CD8-positive, alpha-beta memory T cell (primary cell): ENCODE data around the gene ARHGAP42. TPM values are rescaled to one million over a fixed set of nuclear protein-coding genes. Genes with fewer than 3 reads are reported as not detected.

ENCODE experiments used
- CTCF ChIA-PET: fragments of 350-600 bp; sonication (Branson Sonifier 250); formaldehyde crosslinking; loops from one replicate; lab custom pipeline; 2021; ENCODE audit warnings: antibody characterized with exemption; lab: Charles Lee
- POLR2A ChIA-PET: fragments of 350-600 bp; sonication (Branson Sonifier 250); formaldehyde crosslinking; loops from one replicate; lab custom pipeline; 2021; ENCODE audit warnings: antibody characterized with exemption; lab: Charles Lee
- DNase-seq, 5 donors: peaks; one replicate each; pipeline versions ENCODE4 v3.0.0 to v3.0.0-alpha.2; 2020 to 2022; ENCODE audit warnings: mixed read lengths in 1 of 5
- H3K27ac ChIP-seq: one replicate; pipeline ENCODE4 v1.7.0; 2013; ENCODE audit warnings: low read depth, mild to moderate bottlenecking, low read length, moderate library complexity
- H3K27me3 ChIP-seq: 2 replicates; pipeline ENCODE4 v1.7.0; 2013; ENCODE audit warnings: low read length, mild to moderate bottlenecking; ENCODE audit not compliant: insufficient read depth, poor library complexity, severe bottlenecking
- H3K36me3 ChIP-seq: 2 replicates; pipeline ENCODE4 v1.7.0; 2013; ENCODE audit warnings: mild to moderate bottlenecking, low read length, moderate library complexity; ENCODE audit not compliant: insufficient read depth
- H3K4me1 ChIP-seq: 2 replicates; pipeline ENCODE4 v1.7.0; 2013; ENCODE audit warnings: mild to moderate bottlenecking, low read length, moderate library complexity; ENCODE audit not compliant: insufficient read depth
- H3K4me3 ChIP-seq: 2 replicates; pipeline ENCODE4 v1.7.0; 2013; ENCODE audit warnings: mild to moderate bottlenecking, low read length
- H3K9me3 ChIP-seq: 2 replicates; pipeline ENCODE4 v1.7.0; 2013; ENCODE audit warnings: mild to moderate bottlenecking, low read length
- H3K27ac Mint-ChIP-seq, 8 donors: one replicate each; pipeline ENCODE4 v1.8.0; 2020 to 2021; ENCODE audit warnings: mixed read lengths in 8 of 8, mild to moderate bottlenecking in 6 of 8, inconsistent platforms in 3 of 8, moderate library complexity in 3 of 8
- H3K27me3 Mint-ChIP-seq, 2 donors: one replicate each; pipeline ENCODE4 v1.8.0; 2020 to 2021; ENCODE audit warnings: mixed read lengths in 2 of 2, mild to moderate bottlenecking in 1 of 2, moderate library complexity in 1 of 2
- H3K36me3 Mint-ChIP-seq, 3 donors: one replicate each; pipeline ENCODE4 v1.8.0; 2020 to 2021; ENCODE audit warnings: mixed read lengths in 3 of 3, inconsistent platforms in 1 of 3, mild to moderate bottlenecking in 1 of 3
- H3K4me1 Mint-ChIP-seq, 3 donors: one replicate each; pipeline ENCODE4 v1.8.0; 2020 to 2021; ENCODE audit warnings: mixed read lengths in 3 of 3, inconsistent platforms in 1 of 3, mild to moderate bottlenecking in 1 of 3
- H3K4me3 Mint-ChIP-seq, 7 donors: one replicate each; pipeline ENCODE4 v1.8.0; 2020 to 2021; ENCODE audit warnings: mixed read lengths in 7 of 7, mild to moderate bottlenecking in 6 of 7, moderate library complexity in 4 of 7, inconsistent platforms in 2 of 7
- H3K9me3 Mint-ChIP-seq, 5 donors: one replicate each; pipeline ENCODE4 v1.8.0; 2020 to 2022; ENCODE audit warnings: mixed read lengths in 5 of 5, mild to moderate bottlenecking in 3 of 5, moderate library complexity in 2 of 5, inconsistent platforms in 1 of 5
- polyA plus RNA-seq: library from polyadenylated mRNA; unstranded; fragments of 300-500 nt; fragmentation: Illumina TruSeq; gene quantifications from one replicate; pipeline ENCODE4 v1.2.3, GENCODE V29; 2021
- total RNA-seq, 2 experiments: library from RNA; stranded (reverse); gene quantifications; one replicate each; pipeline ENCODE4 v1.2.3, GENCODE V29; 2021

Gene ARHGAP42
- total and polyA plus RNA-seq, 3 experiments from 2014 or later, result 0.07 to 0.18 (median 0.09) TPM

GRCh38 chr11:100716838-100717237 lies 29.8 kb downstream of the ARHGAP42 start:
- Histone ChIP-seq H3K36me3 (no peaks in the 10 kb centered on the region), H3K4me3 (no peak overlapping the region), H3K9me3 (no peaks in the 10 kb centered on the region), H3K27me3 (no peaks in the 10 kb centered on the region), H3K4me1 (no peaks in the 10 kb centered on the region), H3K27ac (no peak overlapping the region)
- DNase-seq, result no peak
- POLR2A ChIA-PET, result no interaction called here
- CTCF ChIA-PET, result no interaction called here
- Mint-ChIP-seq H3K27me3 (no peaks in the 10 kb centered on the region), H3K4me3 (no peak overlapping the region), H3K9me3 (peaks cover 0 to 5% (median 0%) of the 10 kb centered on the region in 5 donors), H3K4me1 (no peaks in the 10 kb centered on the region), H3K27ac (no peak overlapping the region), H3K36me3 (no peaks in the 10 kb centered on the region)

DNA sequence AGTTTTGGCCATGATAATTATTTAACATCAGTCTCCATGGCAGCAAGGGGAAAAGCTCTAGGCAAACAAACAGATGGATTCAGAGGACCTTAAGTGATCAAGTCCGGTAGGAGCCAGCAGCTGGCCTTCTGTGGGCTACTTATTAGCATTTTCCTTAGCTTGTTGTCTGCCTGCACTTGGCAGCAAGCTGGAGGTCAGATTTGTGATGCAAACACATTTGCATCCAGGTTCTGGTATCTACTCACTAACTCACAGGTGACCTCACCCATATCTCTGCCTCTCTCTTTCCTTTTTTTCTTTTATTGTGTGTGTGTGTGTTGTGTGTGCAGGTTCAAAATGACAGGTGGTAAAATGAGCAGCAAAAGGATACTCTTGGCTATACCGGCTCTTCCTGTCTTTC lies 32.3 kb downstream of the ARHGAP42 start:
- Histone ChIP-seq H3K27ac (no peak overlapping the region), H3K9me3 (no peaks in the 10 kb centered on the region), H3K27me3 (no peaks in the 10 kb centered on the region), H3K4me3 (no peak overlapping the region), H3K4me1 (no peaks in the 10 kb centered on the region), H3K36me3 (no peaks in the 10 kb centered on the region)
- Mint-ChIP-seq H3K27ac (no peak overlapping the region), H3K4me1 (no peaks in the 10 kb centered on the region), H3K27me3 (no peaks in the 10 kb centered on the region), H3K36me3 (no peaks in the 10 kb centered on the region), H3K4me3 (no peak overlapping the region), H3K9me3 (peaks cover 0 to 12% (median under 1%) of the 10 kb centered on the region in 5 donors)
- POLR2A ChIA-PET, result no interaction called here
- CTCF ChIA-PET, result no interaction called here
- DNase-seq, result no peak

- Mint-ChIP-seq H3K9me3 (peaks cover 0 to 12% (median 2%) of the 10 kb centered on the region in 5 donors), H3K27ac (no peak overlapping the region), H3K36me3 (no peaks in the 10 kb centered on the region), H3K4me1 (no peaks in the 10 kb centered on the region), H3K4me3 (no peak overlapping the region), H3K27me3 (no peaks in the 10 kb centered on the region)
- Histone ChIP-seq H3K9me3 (no peaks in the 10 kb centered on the region), H3K27ac (no peak overlapping the region), H3K4me1 (no peaks in the 10 kb centered on the region), H3K4me3 (no peak overlapping the region), H3K27me3 (no peaks in the 10 kb centered on the region), H3K36me3 (no peaks in the 10 kb centered on the region)
- CTCF ChIA-PET, result no interaction called here
- POLR2A ChIA-PET, result no interaction called here
- DNase-seq, result no peak
These were observed 32.7 kb downstream of the ARHGAP42 start for GRCh38 chr11:100719809-100720221.

- DNase-seq, result no peak
- Mint-ChIP-seq H3K27ac (no peak overlapping the region), H3K4me1 (no peaks in the 10 kb centered on the region), H3K36me3 (no peaks in the 10 kb centered on the region), H3K4me3 (no peak overlapping the region), H3K9me3 (peaks cover 1 to 25% (median 5%) of the 10 kb centered on the region in 5 donors), H3K27me3 (no peaks in the 10 kb centered on the region)
- H3K27ac ChIP-seq, result no peak overlapping the region
- CTCF ChIA-PET, result no interaction called here
- no peak overlapping the region for H3K4me3 ChIP-seq
- H3K27me3 ChIP-seq, result no peaks in the 10 kb centered on the region
- POLR2A ChIA-PET, result no interaction called here
- H3K9me3 ChIP-seq, result no peaks in the 10 kb centered on the region
- no peaks in the 10 kb centered on the region for H3K4me1 ChIP-seq
- H3K36me3 ChIP-seq, result no peaks in the 10 kb centered on the region
These were observed 39.6 kb downstream of the ARHGAP42 start for GRCh38 chr11:100726680-100727079.

- CTCF ChIA-PET, result no interaction called here
- H3K27ac Mint-ChIP-seq, result no peak overlapping the region
- H3K9me3 Mint-ChIP-seq, result peaks cover 1 to 25% (median 9%) of the 10 kb centered on the region in 5 donors
- DNase-seq, result no peak
- H3K27me3 ChIP-seq, result no peaks in the 10 kb centered on the region
- no peaks in the 10 kb centered on the region for H3K36me3 Mint-ChIP-seq
- POLR2A ChIA-PET, result no interaction called here
- H3K9me3 ChIP-seq, result no peaks in the 10 kb centered on the region
- H3K4me1 Mint-ChIP-seq, result no peaks in the 10 kb centered on the region
- H3K4me3 ChIP-seq, result no peak overlapping the region
- no peak overlapping the region for H3K27ac ChIP-seq
- no peaks in the 10 kb centered on the region for H3K27me3 Mint-ChIP-seq
- H3K36me3 ChIP-seq, result no peaks in the 10 kb centered on the region
- no peaks in the 10 kb centered on the region for H3K4me1 ChIP-seq
- no peak overlapping the region for H3K4me3 Mint-ChIP-seq
These were observed 40.3 kb downstream of the ARHGAP42 start for GRCh38 chr11:100727410-100727809.

- H3K4me3 ChIP-seq, result no peak overlapping the region
- no peaks in the 10 kb centered on the region for H3K27me3 Mint-ChIP-seq
- DNase-seq, result no peak
- H3K4me1 ChIP-seq, result no peaks in the 10 kb centered on the region
- no peak overlapping the region for H3K27ac Mint-ChIP-seq
- no peak overlapping the region for H3K27ac ChIP-seq
- H3K27me3 ChIP-seq, result no peaks in the 10 kb centered on the region
- no peaks in the 10 kb centered on the region for H3K9me3 ChIP-seq
- H3K36me3 ChIP-seq, result no peaks in the 10 kb centered on the region
- peaks cover 4 to 18% (median 11%) of the 10 kb centered on the region in 5 donors for H3K9me3 Mint-ChIP-seq
- ChIA-PET POLR2A (no interaction called here), CTCF (no interaction called here)
- H3K4me1 Mint-ChIP-seq, result no peaks in the 10 kb centered on the region
- H3K4me3 Mint-ChIP-seq, result no peak overlapping the region
- no peaks in the 10 kb centered on the region for H3K36me3 Mint-ChIP-seq
These were observed 43.2 kb downstream of the ARHGAP42 start for GRCh38 chr11:100730266-100730665.

DNA sequence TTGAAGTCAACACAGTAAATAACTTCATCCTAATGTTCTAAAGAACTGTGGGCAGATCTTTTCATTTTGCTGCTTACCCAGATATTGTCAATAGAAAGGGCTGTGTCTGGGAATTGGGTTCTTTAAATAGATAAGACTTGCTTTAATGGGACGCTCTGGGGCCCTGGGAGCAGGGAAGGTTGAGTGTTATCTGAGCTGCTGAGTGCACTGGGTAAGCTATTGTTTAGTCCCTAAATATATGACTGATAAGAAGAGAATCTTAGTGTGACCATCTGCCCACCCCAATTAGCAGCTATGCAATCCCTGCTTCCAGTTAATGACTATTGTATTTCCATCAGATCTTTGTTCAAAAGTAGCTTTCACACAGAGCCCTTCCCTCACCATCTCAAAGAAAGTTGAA lies 44.4 kb downstream of the ARHGAP42 start:
- no peak overlapping the region for H3K4me3 ChIP-seq
- no peaks in the 10 kb centered on the region for H3K9me3 ChIP-seq
- H3K27ac Mint-ChIP-seq, result no peak overlapping the region
- peaks cover 0 to 2% of the 10 kb centered on the region in 2 donors for H3K27me3 Mint-ChIP-seq
- no peak for DNase-seq
- no peaks in the 10 kb centered on the region for H3K36me3 Mint-ChIP-seq
- H3K4me1 Mint-ChIP-seq, result no peaks in the 10 kb centered on the region
- no peaks in the 10 kb centered on the region for H3K4me1 ChIP-seq
- H3K27ac ChIP-seq, result no peak overlapping the region
- H3K36me3 ChIP-seq, result no peaks in the 10 kb centered on the region
- ChIA-PET CTCF (no interaction called here), POLR2A (no interaction called here)
- no peak overlapping the region for H3K4me3 Mint-ChIP-seq
- H3K27me3 ChIP-seq, result no peaks in the 10 kb centered on the region
- H3K9me3 Mint-ChIP-seq, result peaks cover 4 to 15% (median 9%) of the 10 kb centered on the region in 5 donors

DNA sequence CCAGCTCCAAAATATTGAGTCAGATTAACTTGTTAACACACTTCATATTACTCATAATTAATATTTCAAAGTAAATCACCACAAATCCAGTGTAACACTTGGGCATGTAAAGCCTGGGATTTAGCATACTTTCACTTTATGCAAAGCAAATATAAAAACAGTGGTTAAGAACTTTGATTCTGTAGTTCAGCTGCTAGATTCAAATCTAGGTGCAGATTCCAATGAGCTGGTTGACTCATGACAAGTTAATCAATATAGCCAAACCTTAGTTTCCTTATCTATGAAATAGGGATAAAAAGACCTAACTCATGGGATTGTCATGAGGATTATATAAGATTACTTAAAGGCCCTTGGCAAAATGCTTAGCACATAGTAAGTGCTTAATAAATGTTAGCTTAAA lies 45.9 kb downstream of the ARHGAP42 start:
- H3K9me3 Mint-ChIP-seq, result peaks cover 4 to 15% (median 8%) of the 10 kb centered on the region in 5 donors
- H3K4me1 Mint-ChIP-seq, result no peaks in the 10 kb centered on the region

More for the DNA sequence above, 45.9 kb downstream of the ARHGAP42 start:
- Mint-ChIP-seq H3K27me3 (peaks cover 0 to 2% of the 10 kb centered on the region in 2 donors), H3K36me3 (no peaks in the 10 kb centered on the region), H3K27ac (no peak overlapping the region), H3K4me3 (no peak overlapping the region)
- no peak for DNase-seq
- Histone ChIP-seq H3K27me3 (no peaks in the 10 kb centered on the region), H3K36me3 (no peaks in the 10 kb centered on the region), H3K4me1 (no peaks in the 10 kb centered on the region), H3K4me3 (no peak overlapping the region), H3K27ac (no peak overlapping the region), H3K9me3 (no peaks in the 10 kb centered on the region)
- CTCF ChIA-PET, result no interaction called here
- POLR2A ChIA-PET, result no interaction called here
